SK-N-SH (cell line): ENCODE data around the gene NFE2L3. TPM values are rescaled to one million over a fixed set of nuclear protein-coding genes. Genes with fewer than 3 reads are reported as not detected.

Experiments used
- CTCF ChIA-PET: fragments of 300-600, 350-600 bp; formaldehyde crosslinking; extraction: SDS; loops from one replicate; lab custom pipeline; 2021; lab: Yijun Ruan, JAX
- POLR2A ChIA-PET: fragments of 350-600 bp; sonication (Branson Sonifier 250); formaldehyde crosslinking; extraction: SDS; loops from one replicate; lab custom pipeline; 2020; ENCODE audit warnings: antibody characterized with exemption, inconsistent platforms; lab: Yijun Ruan, JAX
- DNase-seq: peaks from one replicate; pipeline ENCODE4 v3.0.0; 2012
- H2AFZ ChIP-seq: fragments of 200-600 bp; sonication (generic); 2 replicates; pipeline ENCODE4 v1.8.1; 2016; ENCODE audit warnings: antibody characterized with exemption, mild to moderate bottlenecking, low read depth
- H3F3A ChIP-seq: fragments of 200-600 bp; sonication (generic); replicated peaks from 2 replicates; pipeline ENCODE3; 2016; ENCODE audit warnings: antibody characterized with exemption, mild to moderate bottlenecking; ENCODE audit not compliant: insufficient read depth
- H3K27ac ChIP-seq, 2 experiments: fragments of 200-500 bp in 1 of 2; fragments of 200-600 bp in 1 of 2; sonication (Bioruptor generic) in 1 of 2; sonication (generic), shearing (Covaris generic) in 1 of 2; 2 replicates each; pipeline versions ENCODE4 v1.5.1 to v1.6.1; 2014 to 2016; ENCODE audit warnings: low read depth in 2 of 2, inconsistent platforms in 1 of 2, low read length in 1 of 2, mild to moderate bottlenecking in 1 of 2, mixed read lengths in 1 of 2
- H3K27me3 ChIP-seq: fragments of 200-600 bp; sonication (generic), shearing (Covaris generic); 2 replicates; pipeline ENCODE4 v1.6.1; 2016; ENCODE audit warnings: mixed run types; ENCODE audit not compliant: insufficient read depth
- H3K36me3 ChIP-seq, 2 experiments: fragments of 200-500 bp in 1 of 2; fragments of 200-600 bp in 1 of 2; sonication (Bioruptor generic) in 1 of 2; sonication (generic) in 1 of 2; replicated peaks in 1 of 2; 2 replicates each; pipeline versions ENCODE3 to v1.5.1; 2014 to 2016; ENCODE audit warnings: low read length in 1 of 2, mild to moderate bottlenecking in 1 of 2; ENCODE audit not compliant: insufficient read depth in 2 of 2, control insufficient read depth in 1 of 2
- H3K4me1 ChIP-seq, 2 experiments: fragments of 200-500 bp in 1 of 2; fragments of 200-600 bp in 1 of 2; sonication (Bioruptor generic) in 1 of 2; sonication (generic), shearing (Covaris generic) in 1 of 2; 2 replicates each; pipeline versions ENCODE4 v1.5.1 to v1.6.1; 2014 to 2016; ENCODE audit warnings: low read depth in 1 of 2, low read length in 1 of 2, mixed run types in 1 of 2; ENCODE audit not compliant: insufficient read depth in 2 of 2, control insufficient read depth in 1 of 2
- H3K4me2 ChIP-seq: fragments of 200-600 bp; sonication (generic), shearing (Covaris generic); 2 replicates; pipeline ENCODE4 v1.6.1; 2017; ENCODE audit warnings: mixed run types
- H3K4me3 ChIP-seq, 2 experiments: fragments of 200-500 bp in 1 of 2; fragments of 200-600 bp in 1 of 2; sonication (Bioruptor generic) in 1 of 2; sonication (generic), shearing (Covaris generic) in 1 of 2; 2 replicates each; pipeline versions ENCODE4 v1.5.1 to v1.8.1; 2014 to 2016; ENCODE audit warnings: low read depth in 2 of 2, inconsistent platforms in 1 of 2, low read length in 1 of 2, mild to moderate bottlenecking in 1 of 2, mixed read lengths in 1 of 2, moderate library complexity in 1 of 2
- H3K79me2 ChIP-seq: fragments of 200-600 bp; sonication (generic); 2 replicates; pipeline ENCODE4 v1.8.1; 2017; ENCODE audit warnings: mild to moderate bottlenecking; ENCODE audit not compliant: insufficient read depth
- H3K9ac ChIP-seq: fragments of 200-600 bp; sonication (generic); 2 replicates; pipeline ENCODE4 v1.6.1; 2017; ENCODE audit warnings: mixed run types
- H3K9me2 ChIP-seq: fragments of 200-600 bp; sonication (generic); 2 replicates; pipeline ENCODE4 v1.6.1; 2017; ENCODE audit warnings: mixed run types
- H3K9me3 ChIP-seq: fragments of 200-600 bp; sonication (generic); 2 replicates; pipeline ENCODE4 v1.6.1; 2017; ENCODE audit warnings: mixed run types, mild to moderate bottlenecking, moderate library complexity
- H4K20me1 ChIP-seq: fragments of 200-600 bp; sonication (generic); 2 replicates; pipeline ENCODE4 v1.6.1; 2017; ENCODE audit warnings: mild to moderate bottlenecking, mixed run types; ENCODE audit not compliant: insufficient read depth
- CHD2 ChIP-seq: fragments of 150-350 bp; IDR thresholded peaks from 2 replicates; pipeline ENCODE4 v1.6.1; 2018; ENCODE audit warnings: low read length; ENCODE audit not compliant: partially characterized antibody
- ELF1 ChIP-seq: IDR thresholded peaks from 2 replicates; pipeline ENCODE4 v1.4.0; 2012
- EP300 ChIP-seq, 2 experiments: IDR thresholded peaks; 2 replicates each; pipeline versions ENCODE4 v1.4.0 to v1.6.1; 2012; ENCODE audit warnings: borderline replicate concordance in 1 of 2, low read depth in 1 of 2, low read length in 1 of 2
- FOSL2 ChIP-seq: IDR thresholded peaks from 2 replicates; pipeline ENCODE4 v1.4.0; 2012; ENCODE audit warnings: low read depth, mild to moderate bottlenecking, moderate library complexity, borderline replicate concordance
- FOXJ3 ChIP-seq: sonication (generic); formaldehyde crosslinking; IDR thresholded peaks from 2 replicates; pipeline ENCODE4 v1.5.1; 2020; ENCODE audit warnings: mild to moderate bottlenecking, missing genetic modification reagents
- GABPA ChIP-seq: IDR thresholded peaks from 2 replicates; pipeline ENCODE4 v1.4.0; 2012; ENCODE audit warnings: low read depth, mild to moderate bottlenecking
- GATA2 ChIP-seq: sonication (generic); formaldehyde crosslinking; IDR thresholded peaks from 2 replicates; pipeline ENCODE4 v1.5.0; 2020; ENCODE audit warnings: mild to moderate bottlenecking, missing genetic modification reagents
- JUND ChIP-seq: IDR thresholded peaks from 2 replicates; pipeline ENCODE4 v1.4.0; 2012
- MEF2A ChIP-seq: IDR thresholded peaks from 2 replicates; pipeline ENCODE4 v1.4.0; 2012; ENCODE audit warnings: low read depth, borderline replicate concordance
- NFIC ChIP-seq: IDR thresholded peaks from 2 replicates; pipeline ENCODE4 v1.4.0; 2012; ENCODE audit warnings: borderline replicate concordance
- POLR2AphosphoS5 ChIP-seq: IDR thresholded peaks from 2 replicates; pipeline ENCODE4 v1.6.1; 2012; ENCODE audit warnings: low read depth, low read length
- RCOR1 ChIP-seq: fragments of 150-350 bp; IDR thresholded peaks from 2 replicates; pipeline ENCODE4 v1.6.1; 2017; ENCODE audit warnings: antibody characterized with exemption, low read length
- RFX5 ChIP-seq: IDR thresholded peaks from 2 replicates; pipeline ENCODE4 v1.6.1; 2012; ENCODE audit warnings: mild to moderate bottlenecking, improper control_type of control experiment, low read length
- RXRA ChIP-seq: IDR thresholded peaks from 2 replicates; pipeline ENCODE4 v1.4.0; 2012; ENCODE audit warnings: low read depth, mild to moderate bottlenecking, borderline replicate concordance
- SMC3 ChIP-seq: IDR thresholded peaks from 2 replicates; pipeline ENCODE4 v1.6.1; 2012; ENCODE audit warnings: low read depth, low read length, improper control_type of control experiment
- TCF12 ChIP-seq: IDR thresholded peaks from 2 replicates; pipeline ENCODE4 v1.4.0; 2012
- WGBS: methylation state at CpG from one replicate; pipeline ENCODE4 v1.1.6; 2017; ENCODE audit warnings: low lambda C conversion rate; 5-methylcytosine and 5-hydroxymethylcytosine counted together
- polyA plus RNA-seq, 3 experiments: library from polyadenylated mRNA; depleted of rRNA; stranded (reverse); fragments of >200 nt; gene quantifications; 2 replicates each; pipeline ENCODE4 v1.2.3, GENCODE V29; 2012
- TF ChIP-seq, protein P1 (sequence below): IDR thresholded peaks from 2 replicates; pipeline ENCODE4 v1.4.0; 2012; ENCODE audit warnings: low read depth
- TF ChIP-seq, protein P2 (sequence below): IDR thresholded peaks from 2 replicates; pipeline ENCODE4 v1.4.0; 2012; ENCODE audit warnings: low read depth, borderline replicate concordance
- TF ChIP-seq, protein P3 (sequence below): IDR thresholded peaks from 2 replicates; pipeline ENCODE4 v1.6.1; 2012; ENCODE audit warnings: mild to moderate bottlenecking, low read depth, low read length, moderate library complexity
- TF ChIP-seq, protein P4 (sequence below): IDR thresholded peaks from 2 replicates; pipeline ENCODE4 v1.4.0; 2012; ENCODE audit warnings: low read depth, borderline replicate concordance
- TF ChIP-seq, protein P5 (sequence below): fragments of 200-600 bp; sonication (generic); IDR thresholded peaks from 2 replicates; pipeline ENCODE4 v1.6.1; 2017; ENCODE audit warnings: antibody characterized with exemption, mild to moderate bottlenecking, moderate library complexity

Gene NFE2L3
- polyA plus RNA-seq, 1 of the 3 experiments (the other 2 are of a cell fraction) = 36.1 TPM

DNA sequence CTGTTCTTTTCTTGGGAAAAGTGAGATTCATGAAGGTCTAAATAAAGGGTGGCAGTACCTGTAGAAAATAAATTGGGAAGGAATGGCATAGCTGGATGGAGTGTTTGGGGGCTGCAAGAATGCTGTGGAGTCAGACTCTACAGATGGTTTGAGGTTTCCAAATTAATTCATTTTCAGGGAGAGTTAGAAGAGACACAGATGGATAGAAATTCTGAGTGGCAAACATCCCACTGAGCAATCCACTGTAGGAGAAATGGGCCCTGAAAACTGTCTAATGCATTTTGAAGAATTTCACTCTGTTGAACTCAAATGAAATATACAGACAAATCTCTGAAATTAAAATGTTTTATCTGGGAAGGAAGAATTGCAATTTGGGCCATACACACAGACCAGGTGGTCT, 16.9 kb upstream of the NFE2L3 start:
- no peak for DNase-seq
- TF ChIP-seq, protein P1, sequence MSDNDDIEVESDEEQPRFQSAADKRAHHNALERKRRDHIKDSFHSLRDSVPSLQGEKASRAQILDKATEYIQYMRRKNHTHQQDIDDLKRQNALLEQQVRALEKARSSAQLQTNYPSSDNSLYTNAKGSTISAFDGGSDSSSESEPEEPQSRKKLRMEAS = no peak
- no peak for TF ChIP-seq TCF12
- TF ChIP-seq MEF2A = no peak
- no peak for TF ChIP-seq GABPA
- TF ChIP-seq, protein P2, sequence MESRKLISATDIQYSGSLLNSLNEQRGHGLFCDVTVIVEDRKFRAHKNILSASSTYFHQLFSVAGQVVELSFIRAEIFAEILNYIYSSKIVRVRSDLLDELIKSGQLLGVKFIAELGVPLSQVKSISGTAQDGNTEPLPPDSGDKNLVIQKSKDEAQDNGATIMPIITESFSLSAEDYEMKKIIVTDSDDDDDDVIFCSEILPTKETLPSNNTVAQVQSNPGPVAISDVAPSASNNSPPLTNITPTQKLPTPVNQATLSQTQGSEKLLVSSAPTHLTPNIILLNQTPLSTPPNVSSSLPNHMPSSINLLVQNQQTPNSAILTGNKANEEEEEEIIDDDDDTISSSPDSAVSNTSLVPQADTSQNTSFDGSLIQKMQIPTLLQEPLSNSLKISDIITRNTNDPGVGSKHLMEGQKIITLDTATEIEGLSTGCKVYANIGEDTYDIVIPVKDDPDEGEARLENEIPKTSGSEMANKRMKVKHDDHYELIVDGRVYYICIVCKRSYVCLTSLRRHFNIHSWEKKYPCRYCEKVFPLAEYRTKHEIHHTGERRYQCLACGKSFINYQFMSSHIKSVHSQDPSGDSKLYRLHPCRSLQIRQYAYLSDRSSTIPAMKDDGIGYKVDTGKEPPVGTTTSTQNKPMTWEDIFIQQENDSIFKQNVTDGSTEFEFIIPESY = no peak
- no peak for TF ChIP-seq JUND
- no peak for TF ChIP-seq RCOR1
- no peak for TF ChIP-seq CHD2
- no peak for TF ChIP-seq FOXJ3 (CRISPR knock-in tag)
- TF ChIP-seq EP300 (IDR thresholded peaks at IDR 0.05; ENCODE audit: borderline replicate concordance in 1 of 2, low read depth in 1 of 2, low read length in 1 of 2) = no peak
- no peak for TF ChIP-seq SMC3
- no peak for TF ChIP-seq POLR2AphosphoS5
- H3K9me3 ChIP-seq = no peaks in the 10 kb centered on the region
- ChIA-PET CTCF (interaction anchor here (0.9 to 1.5 kb wide), 5 partner anchors 44 to 1016 kb away, joined by 3 to 4 read pairs (median 3); no protein-coding TSS in a partner anchor), POLR2A (no interaction called here)
- H3K27ac ChIP-seq = no peak overlapping the region
- no peaks in the 10 kb centered on the region for H3K79me2 ChIP-seq
- no peak overlapping the region for H2AFZ ChIP-seq
- H3K4me2 ChIP-seq = no peak overlapping the region
- peaks cover 4% of the 10 kb centered on the region; the same call in 1 of the 2 replicates for H3K27me3 ChIP-seq
- H3K36me3 ChIP-seq = no peaks in the 10 kb centered on the region
- no peak overlapping the region for H3K9ac ChIP-seq
- H3F3A ChIP-seq = no peaks in the 10 kb centered on the region
- no peak overlapping the region for H3K4me3 ChIP-seq
- H3K4me1 ChIP-seq = no peaks in the 10 kb centered on the region
- no peaks in the 10 kb centered on the region for H3K9me2 ChIP-seq
- H4K20me1 ChIP-seq = no peaks in the 10 kb centered on the region

DNA sequence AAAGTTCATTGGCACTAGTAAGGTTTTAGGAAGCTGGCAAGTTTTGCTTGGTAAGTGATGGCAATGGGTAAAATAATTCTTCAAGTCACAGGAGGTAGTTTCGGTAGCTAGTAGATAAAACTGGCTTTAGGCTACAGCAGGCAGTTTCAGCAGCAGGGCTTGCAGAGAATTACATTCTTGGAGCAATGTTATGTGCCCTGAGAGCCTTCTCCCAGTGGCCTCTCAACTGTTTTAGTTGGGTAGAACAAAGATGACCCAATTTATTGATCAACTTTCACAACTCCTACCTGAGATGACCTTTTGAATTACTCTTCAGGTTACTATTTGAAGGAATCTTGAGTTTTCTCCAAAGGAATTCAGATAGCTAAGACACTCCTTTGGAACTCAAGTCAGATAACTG, 16.4 kb upstream of the NFE2L3 start:
- H3K9ac ChIP-seq = no peak overlapping the region
- peaks cover 4% of the 10 kb centered on the region; the same call in 1 of the 2 replicates for H3K27me3 ChIP-seq
- WGBS = 38% methylated on average over 1 of the region's 1 CpG
- no peak overlapping the region for H3K27ac ChIP-seq
- H3K79me2 ChIP-seq = no peaks in the 10 kb centered on the region
- no peaks in the 10 kb centered on the region for H3K9me2 ChIP-seq
- no peak for DNase-seq
- no peaks in the 10 kb centered on the region for H3K9me3 ChIP-seq
- H3K36me3 ChIP-seq = no peaks in the 10 kb centered on the region
- no peak overlapping the region for H3K4me3 ChIP-seq
- no peaks in the 10 kb centered on the region for H3F3A ChIP-seq
- CTCF ChIA-PET = interaction anchor here (0.9 to 1.5 kb wide), 6 partner anchors 20 to 532 kb away, joined by 3 to 4 read pairs (median 3); no protein-coding TSS in a partner anchor
- H3K4me2 ChIP-seq = no peak overlapping the region
- H2AFZ ChIP-seq = no peak overlapping the region
- H4K20me1 ChIP-seq = no peaks in the 10 kb centered on the region
- POLR2A ChIA-PET = no interaction called here
- H3K4me1 ChIP-seq = no peaks in the 10 kb centered on the region; a peak in 1 of 4 replicates
- no peak for TF ChIP-seq NFIC
- TF ChIP-seq, protein P3, sequence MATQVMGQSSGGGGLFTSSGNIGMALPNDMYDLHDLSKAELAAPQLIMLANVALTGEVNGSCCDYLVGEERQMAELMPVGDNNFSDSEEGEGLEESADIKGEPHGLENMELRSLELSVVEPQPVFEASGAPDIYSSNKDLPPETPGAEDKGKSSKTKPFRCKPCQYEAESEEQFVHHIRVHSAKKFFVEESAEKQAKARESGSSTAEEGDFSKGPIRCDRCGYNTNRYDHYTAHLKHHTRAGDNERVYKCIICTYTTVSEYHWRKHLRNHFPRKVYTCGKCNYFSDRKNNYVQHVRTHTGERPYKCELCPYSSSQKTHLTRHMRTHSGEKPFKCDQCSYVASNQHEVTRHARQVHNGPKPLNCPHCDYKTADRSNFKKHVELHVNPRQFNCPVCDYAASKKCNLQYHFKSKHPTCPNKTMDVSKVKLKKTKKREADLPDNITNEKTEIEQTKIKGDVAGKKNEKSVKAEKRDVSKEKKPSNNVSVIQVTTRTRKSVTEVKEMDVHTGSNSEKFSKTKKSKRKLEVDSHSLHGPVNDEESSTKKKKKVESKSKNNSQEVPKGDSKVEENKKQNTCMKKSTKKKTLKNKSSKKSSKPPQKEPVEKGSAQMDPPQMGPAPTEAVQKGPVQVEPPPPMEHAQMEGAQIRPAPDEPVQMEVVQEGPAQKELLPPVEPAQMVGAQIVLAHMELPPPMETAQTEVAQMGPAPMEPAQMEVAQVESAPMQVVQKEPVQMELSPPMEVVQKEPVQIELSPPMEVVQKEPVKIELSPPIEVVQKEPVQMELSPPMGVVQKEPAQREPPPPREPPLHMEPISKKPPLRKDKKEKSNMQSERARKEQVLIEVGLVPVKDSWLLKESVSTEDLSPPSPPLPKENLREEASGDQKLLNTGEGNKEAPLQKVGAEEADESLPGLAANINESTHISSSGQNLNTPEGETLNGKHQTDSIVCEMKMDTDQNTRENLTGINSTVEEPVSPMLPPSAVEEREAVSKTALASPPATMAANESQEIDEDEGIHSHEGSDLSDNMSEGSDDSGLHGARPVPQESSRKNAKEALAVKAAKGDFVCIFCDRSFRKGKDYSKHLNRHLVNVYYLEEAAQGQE = no peak
- no peak for TF ChIP-seq RXRA
- TF ChIP-seq ELF1 = no peak
- TF ChIP-seq CHD2 = no peak
- TF ChIP-seq FOXJ3 (CRISPR knock-in tag) = no peak
- TF ChIP-seq RFX5 = no peak
- TF ChIP-seq, protein P4, sequence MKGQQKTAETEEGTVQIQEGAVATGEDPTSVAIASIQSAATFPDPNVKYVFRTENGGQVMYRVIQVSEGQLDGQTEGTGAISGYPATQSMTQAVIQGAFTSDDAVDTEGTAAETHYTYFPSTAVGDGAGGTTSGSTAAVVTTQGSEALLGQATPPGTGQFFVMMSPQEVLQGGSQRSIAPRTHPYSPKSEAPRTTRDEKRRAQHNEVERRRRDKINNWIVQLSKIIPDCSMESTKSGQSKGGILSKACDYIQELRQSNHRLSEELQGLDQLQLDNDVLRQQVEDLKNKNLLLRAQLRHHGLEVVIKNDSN = no peak
- TF ChIP-seq TCF12 = no peak
- TF ChIP-seq, protein P5, sequence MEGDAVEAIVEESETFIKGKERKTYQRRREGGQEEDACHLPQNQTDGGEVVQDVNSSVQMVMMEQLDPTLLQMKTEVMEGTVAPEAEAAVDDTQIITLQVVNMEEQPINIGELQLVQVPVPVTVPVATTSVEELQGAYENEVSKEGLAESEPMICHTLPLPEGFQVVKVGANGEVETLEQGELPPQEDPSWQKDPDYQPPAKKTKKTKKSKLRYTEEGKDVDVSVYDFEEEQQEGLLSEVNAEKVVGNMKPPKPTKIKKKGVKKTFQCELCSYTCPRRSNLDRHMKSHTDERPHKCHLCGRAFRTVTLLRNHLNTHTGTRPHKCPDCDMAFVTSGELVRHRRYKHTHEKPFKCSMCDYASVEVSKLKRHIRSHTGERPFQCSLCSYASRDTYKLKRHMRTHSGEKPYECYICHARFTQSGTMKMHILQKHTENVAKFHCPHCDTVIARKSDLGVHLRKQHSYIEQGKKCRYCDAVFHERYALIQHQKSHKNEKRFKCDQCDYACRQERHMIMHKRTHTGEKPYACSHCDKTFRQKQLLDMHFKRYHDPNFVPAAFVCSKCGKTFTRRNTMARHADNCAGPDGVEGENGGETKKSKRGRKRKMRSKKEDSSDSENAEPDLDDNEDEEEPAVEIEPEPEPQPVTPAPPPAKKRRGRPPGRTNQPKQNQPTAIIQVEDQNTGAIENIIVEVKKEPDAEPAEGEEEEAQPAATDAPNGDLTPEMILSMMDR = no peak
- no peak for TF ChIP-seq FOSL2
- TF ChIP-seq GATA2 (CRISPR knock-in tag) = no peak
- TF ChIP-seq JUND = no peak
- TF ChIP-seq GABPA = no peak
- TF ChIP-seq, protein P1 = no peak
